Measurements from ENCODE around the gene MID2.
"Not testable (repeated sequence)": the region's sequence is repeated elsewhere in the genome, so short reads cannot be mapped to it uniquely, and the experiment has no call there.

MID2 gene

GRCh38 chrX:107935664-107936433 lies 110.2 kb downstream of the MID2 start:
- Histone ChIP-seq H3K36me3 (ENCODE audit: control insufficient read depth in 4 of 4, insufficient read depth in 4 of 4, low read length in 3 of 4) (no peaks in the 10 kb centered on the region), H3K9me3 (ENCODE audit: control extremely low read depth in 1 of 5, control insufficient read depth in 4 of 5, insufficient read depth in 2 of 5, low read depth in 1 of 5, low read length in 4 of 5) (peaks cover 0 to 5% (median 0%) of the 10 kb centered on the region in 5 experiments), H3K4me3 (ENCODE audit: control insufficient read depth in 1 of 7, extremely low read depth in 1 of 7, insufficient read depth in 4 of 7, low read depth in 2 of 7, low read length in 6 of 7) (no peak overlapping the region), H3K27me3 (replicated peaks in 2 of 5; ENCODE audit: control insufficient read depth in 4 of 5, insufficient read depth in 5 of 5, low read length in 4 of 5) (peaks cover 2 to 31% (median 7%) of the 10 kb centered on the region in 5 experiments), H3K27ac (ENCODE audit: insufficient read depth in 1 of 2, low read depth in 1 of 2, low read length in 2 of 2, poor library complexity in 1 of 2, severe bottlenecking in 2 of 2) (no peak overlapping the region), H3K4me1 (ENCODE audit: control extremely low read depth in 1 of 4, control insufficient read depth in 4 of 4, insufficient read depth in 4 of 4, low read length in 3 of 4) (no peaks in the 10 kb centered on the region)
- WGBS (ENCODE audit: insufficient coverage): 34% methylated on average over 37 of the region's 48 CpGs
- no peak for DNase-seq
- POLR2A ChIA-PET: no interaction called here
- CTCF ChIA-PET: no interaction called here

- 57% methylated on average over 15 of the region's 16 CpGs for WGBS (ENCODE audit: insufficient coverage)
- POLR2A ChIA-PET: no interaction called here
- Histone ChIP-seq H3K27me3 (replicated peaks in 2 of 5; ENCODE audit: control insufficient read depth in 4 of 5, insufficient read depth in 5 of 5, low read length in 4 of 5) (peaks cover 2 to 31% (median 7%) of the 10 kb centered on the region in 5 experiments), H3K27ac (ENCODE audit: insufficient read depth in 1 of 2, low read depth in 1 of 2, low read length in 2 of 2, poor library complexity in 1 of 2, severe bottlenecking in 2 of 2) (no peak overlapping the region), H3K36me3 (ENCODE audit: control insufficient read depth in 4 of 4, insufficient read depth in 4 of 4, low read length in 3 of 4) (no peaks in the 10 kb centered on the region), H3K9me3 (ENCODE audit: control extremely low read depth in 1 of 5, control insufficient read depth in 4 of 5, insufficient read depth in 2 of 5, low read depth in 1 of 5, low read length in 4 of 5) (peaks cover 0 to 5% (median 0%) of the 10 kb centered on the region in 5 experiments), H3K4me3 (ENCODE audit: control insufficient read depth in 1 of 7, extremely low read depth in 1 of 7, insufficient read depth in 4 of 7, low read depth in 2 of 7, low read length in 6 of 7) (no peak overlapping the region), H3K4me1 (ENCODE audit: control extremely low read depth in 1 of 4, control insufficient read depth in 4 of 4, insufficient read depth in 4 of 4, low read length in 3 of 4) (no peaks in the 10 kb centered on the region)
- DNase-seq: no peak
- CTCF ChIA-PET: no interaction called here
These were observed 110.7 kb downstream of the MID2 start for GRCh38 chrX:107936434-107936730.

GRCh38 chrX:107940095-107940494 lies 114.4 kb downstream of the MID2 start:
- Histone ChIP-seq H3K36me3 (ENCODE audit: control insufficient read depth in 4 of 4, insufficient read depth in 4 of 4, low read length in 3 of 4) (no peaks in the 10 kb centered on the region), H3K27ac (ENCODE audit: insufficient read depth in 1 of 2, low read depth in 1 of 2, low read length in 2 of 2, poor library complexity in 1 of 2, severe bottlenecking in 2 of 2) (no peak overlapping the region), H3K9me3 (ENCODE audit: control extremely low read depth in 1 of 5, control insufficient read depth in 4 of 5, insufficient read depth in 2 of 5, low read depth in 1 of 5, low read length in 4 of 5) (peaks cover 0 to 5% (median 0%) of the 10 kb centered on the region in 5 experiments), H3K27me3 (replicated peaks in 2 of 5; ENCODE audit: control insufficient read depth in 4 of 5, insufficient read depth in 5 of 5, low read length in 4 of 5) (peaks cover 0 to 25% (median 4%) of the 10 kb centered on the region in 5 experiments), H3K4me3 (ENCODE audit: control insufficient read depth in 1 of 7, extremely low read depth in 1 of 7, insufficient read depth in 4 of 7, low read depth in 2 of 7, low read length in 6 of 7) (no peak overlapping the region), H3K4me1 (ENCODE audit: control extremely low read depth in 1 of 4, control insufficient read depth in 4 of 4, insufficient read depth in 4 of 4, low read length in 3 of 4) (no peaks in the 10 kb centered on the region)
- CTCF ChIA-PET: no interaction called here
- WGBS (ENCODE audit: insufficient coverage): 89% methylated on average over 2 of the region's 3 CpGs
- POLR2A ChIA-PET: no interaction called here
- no peak for DNase-seq

GRCh38 chrX:107955337-107955736 lies 129.7 kb downstream of the MID2 start:
- H3K4me1 ChIP-seq (ENCODE audit: control extremely low read depth in 1 of 4, control insufficient read depth in 4 of 4, insufficient read depth in 4 of 4, low read length in 3 of 4); H3K36me3 ChIP-seq (ENCODE audit: control insufficient read depth in 4 of 4, insufficient read depth in 4 of 4, low read length in 3 of 4); H3K27me3 ChIP-seq (replicated peaks in 2 of 5; ENCODE audit: control insufficient read depth in 4 of 5, insufficient read depth in 5 of 5, low read length in 4 of 5); H3K27ac ChIP-seq (ENCODE audit: insufficient read depth in 1 of 2, low read depth in 1 of 2, low read length in 2 of 2, poor library complexity in 1 of 2, severe bottlenecking in 2 of 2); POLR2A ChIA-PET; CTCF ChIA-PET; H3K9me3 ChIP-seq (ENCODE audit: control extremely low read depth in 1 of 5, control insufficient read depth in 4 of 5, insufficient read depth in 2 of 5, low read depth in 1 of 5, low read length in 4 of 5); DNase-seq; H3K4me3 ChIP-seq (ENCODE audit: control insufficient read depth in 1 of 7, extremely low read depth in 1 of 7, insufficient read depth in 4 of 7, low read depth in 2 of 7, low read length in 6 of 7): not testable (repeated sequence)

- no peaks in the 10 kb centered on the region for H3K36me3 ChIP-seq (ENCODE audit: control insufficient read depth in 4 of 4, insufficient read depth in 4 of 4, low read length in 3 of 4)
- no peaks in the 10 kb centered on the region for H3K9me3 ChIP-seq (ENCODE audit: control extremely low read depth in 1 of 5, control insufficient read depth in 4 of 5, insufficient read depth in 2 of 5, low read depth in 1 of 5, low read length in 4 of 5)
- no peak overlapping the region for H3K27ac ChIP-seq (ENCODE audit: insufficient read depth in 1 of 2, low read depth in 1 of 2, low read length in 2 of 2, poor library complexity in 1 of 2, severe bottlenecking in 2 of 2)
- ChIA-PET POLR2A (no interaction called here), CTCF (no interaction called here)
- H3K4me1 ChIP-seq (ENCODE audit: control extremely low read depth in 1 of 4, control insufficient read depth in 4 of 4, insufficient read depth in 4 of 4, low read length in 3 of 4): no peaks in the 10 kb centered on the region
- no peak overlapping the region for H3K4me3 ChIP-seq (ENCODE audit: control insufficient read depth in 1 of 7, extremely low read depth in 1 of 7, insufficient read depth in 4 of 7, low read depth in 2 of 7, low read length in 6 of 7)
- 90% methylated on average over 4 of the region's 5 CpGs for WGBS (ENCODE audit: insufficient coverage)
- DNase-seq: no peak
- H3K27me3 ChIP-seq (replicated peaks in 2 of 5; ENCODE audit: control insufficient read depth in 4 of 5, insufficient read depth in 5 of 5, low read length in 4 of 5): peaks cover 0 to 2% (median 0%) of the 10 kb centered on the region in 5 experiments
These were observed 143.0 kb downstream of the MID2 start for GRCh38 chrX:107968623-107969022.

- WGBS (ENCODE audit: insufficient coverage): 75% methylated on average over 1 of the region's 2 CpGs
- DNase-seq: no peak
- Histone ChIP-seq H3K36me3 (ENCODE audit: control insufficient read depth in 4 of 4, insufficient read depth in 4 of 4, low read length in 3 of 4) (no peaks in the 10 kb centered on the region), H3K27ac (ENCODE audit: insufficient read depth in 1 of 2, low read depth in 1 of 2, low read length in 2 of 2, poor library complexity in 1 of 2, severe bottlenecking in 2 of 2) (no peak overlapping the region), H3K9me3 (ENCODE audit: control extremely low read depth in 1 of 5, control insufficient read depth in 4 of 5, insufficient read depth in 2 of 5, low read depth in 1 of 5, low read length in 4 of 5) (no peaks in the 10 kb centered on the region), H3K4me1 (ENCODE audit: control extremely low read depth in 1 of 4, control insufficient read depth in 4 of 4, insufficient read depth in 4 of 4, low read length in 3 of 4) (no peaks in the 10 kb centered on the region), H3K27me3 (replicated peaks in 2 of 5; ENCODE audit: control insufficient read depth in 4 of 5, insufficient read depth in 5 of 5, low read length in 4 of 5) (peaks cover 0 to 2% (median 0%) of the 10 kb centered on the region in 5 experiments), H3K4me3 (ENCODE audit: control insufficient read depth in 1 of 7, extremely low read depth in 1 of 7, insufficient read depth in 4 of 7, low read depth in 2 of 7, low read length in 6 of 7) (no peak overlapping the region)
- ChIA-PET POLR2A (no interaction called here), CTCF (no interaction called here)
These were observed 144.4 kb downstream of the MID2 start for GRCh38 chrX:107970073-107970472.

GRCh38 chrX:107971636-107972035 lies 146.0 kb downstream of the MID2 start:
- ChIA-PET POLR2A (no interaction called here), CTCF (interaction anchor here (1.6 kb wide), 1 partner anchor 13 kb away, joined by 4 read pairs; no protein-coding TSS in a partner anchor)
- Histone ChIP-seq H3K9me3 (ENCODE audit: control extremely low read depth in 1 of 5, control insufficient read depth in 4 of 5, insufficient read depth in 2 of 5, low read depth in 1 of 5, low read length in 4 of 5) (no peaks in the 10 kb centered on the region), H3K36me3 (ENCODE audit: control insufficient read depth in 4 of 4, insufficient read depth in 4 of 4, low read length in 3 of 4) (no peaks in the 10 kb centered on the region), H3K27ac (ENCODE audit: insufficient read depth in 1 of 2, low read depth in 1 of 2, low read length in 2 of 2, poor library complexity in 1 of 2, severe bottlenecking in 2 of 2) (no peak overlapping the region), H3K4me3 (ENCODE audit: control insufficient read depth in 1 of 7, extremely low read depth in 1 of 7, insufficient read depth in 4 of 7, low read depth in 2 of 7, low read length in 6 of 7) (no peak overlapping the region), H3K4me1 (ENCODE audit: control extremely low read depth in 1 of 4, control insufficient read depth in 4 of 4, insufficient read depth in 4 of 4, low read length in 3 of 4) (no peaks in the 10 kb centered on the region), H3K27me3 (replicated peaks in 2 of 5; ENCODE audit: control insufficient read depth in 4 of 5, insufficient read depth in 5 of 5, low read length in 4 of 5) (no peaks in the 10 kb centered on the region)
- no peak for DNase-seq
- WGBS (ENCODE audit: insufficient coverage): no CpG with 5 or more reads among the region's 3 CpGs

Data from common myeloid progenitor, CD34-positive (primary cell).